HepG2 (cell line): Measurements from ENCODE around the gene SPINK4. TPM values are rescaled to one million over a fixed set of nuclear protein-coding genes. Genes with fewer than 3 reads are reported as not detected.

Experiments used
- CHD2 ChIP-seq: IDR thresholded peaks from 2 replicates; pipeline ENCODE4 v1.6.1; 2011; ENCODE audit warnings: low read depth, low read length, improper control_type of control experiment
- CHD4 ChIP-seq: fragments of 200-600 bp; sonication (generic); IDR thresholded peaks from 2 replicates; pipeline ENCODE4 v1.7.0; 2017; ENCODE audit warnings: mild to moderate bottlenecking, low read length, borderline replicate concordance
- EP300 ChIP-seq, 3 experiments: sonication (generic) in 1 of 3; formaldehyde crosslinking in 1 of 3; IDR thresholded peaks; 2 replicates each; pipeline versions ENCODE4 v1.5.1 to v1.6.1; 2011 to 2020; ENCODE audit warnings: low read depth in 2 of 3, low read length in 2 of 3, borderline replicate concordance in 1 of 3, improper control_type of control experiment in 1 of 3, mild to moderate bottlenecking in 1 of 3, missing genetic modification reagents in 1 of 3, moderate library complexity in 1 of 3
- MAF1 ChIP-seq: sonication (generic); formaldehyde crosslinking; IDR thresholded peaks from 2 replicates; pipeline ENCODE4 v1.5.0; 2020; ENCODE audit warnings: missing genetic modification reagents, borderline replicate concordance
- MYNN ChIP-seq: sonication (generic); formaldehyde crosslinking; IDR thresholded peaks from 2 replicates; pipeline ENCODE4 v1.4.0; 2020; ENCODE audit warnings: mild to moderate bottlenecking, low read depth, missing genetic modification reagents
- PLRG1 ChIP-seq: fragments of 450-650 bp; conservative IDR thresholded peaks from 2 replicates; pipeline ENCODE4 v1.6.1; 2016
- POLR2AphosphoS5 ChIP-seq: IDR thresholded peaks from 2 replicates; pipeline ENCODE4 v1.6.1; 2012; ENCODE audit warnings: low read depth, low read length
- RBFOX2 ChIP-seq: fragments of 200-400 bp; formaldehyde crosslinking; IDR thresholded peaks from 2 replicates; pipeline ENCODE4 v1.6.1; 2017; ENCODE audit warnings: low read depth, mild to moderate bottlenecking, low read length
- RXRB ChIP-seq: IDR thresholded peaks from 2 replicates; pipeline ENCODE4 v1.6.1; 2016; ENCODE audit warnings: borderline replicate concordance, missing genetic modification reagents, missing compliant biosample characterization
- SPEN ChIP-seq: sonication (generic); formaldehyde crosslinking; IDR thresholded peaks from 2 replicates; pipeline ENCODE4 v1.5.1; 2020; ENCODE audit warnings: low read depth, mild to moderate bottlenecking, missing genetic modification reagents
- TOPORS ChIP-seq: sonication (generic); formaldehyde crosslinking; IDR thresholded peaks from 2 replicates; pipeline ENCODE4 v1.8.0; 2023; ENCODE audit warnings: mild to moderate bottlenecking, missing genetic modification reagents
- XBP1 ChIP-seq: sonication (generic); formaldehyde crosslinking; IDR thresholded peaks from 2 replicates; pipeline ENCODE4 v1.5.0; 2020; ENCODE audit warnings: missing genetic modification reagents
- ZBED4 ChIP-seq: sonication (generic); formaldehyde crosslinking; IDR thresholded peaks from 2 replicates; pipeline ENCODE4 v1.4.0; 2020; ENCODE audit warnings: missing genetic modification reagents, borderline replicate concordance
- ZNF382 ChIP-seq: sonication (generic); formaldehyde crosslinking; IDR thresholded peaks from 2 replicates; pipeline ENCODE4 v1.5.0; 2020; ENCODE audit warnings: missing genetic modification reagents, mild to moderate bottlenecking, borderline replicate concordance
- ZNF503 ChIP-seq: sonication (generic); formaldehyde crosslinking; IDR thresholded peaks from 2 replicates; pipeline ENCODE4 v1.4.0; 2020; ENCODE audit warnings: missing genetic modification reagents
- ZNF547 ChIP-seq: sonication (generic); formaldehyde crosslinking; IDR thresholded peaks from 2 replicates; pipeline ENCODE4 v1.5.1; 2020; ENCODE audit warnings: mild to moderate bottlenecking, missing genetic modification reagents
- ZNF619 ChIP-seq: sonication (generic); formaldehyde crosslinking; IDR thresholded peaks from 2 replicates; pipeline ENCODE4 v1.4.0; 2020; ENCODE audit warnings: mild to moderate bottlenecking, missing genetic modification reagents
- ZNF687 ChIP-seq: sonication (generic); formaldehyde crosslinking; IDR thresholded peaks from 2 replicates; pipeline ENCODE4 v1.5.1; 2020; ENCODE audit warnings: mild to moderate bottlenecking, missing genetic modification reagents, moderate library complexity
- ZNF773 ChIP-seq: sonication (generic); formaldehyde crosslinking; IDR thresholded peaks from 2 replicates; pipeline ENCODE4 v1.4.0; 2020; ENCODE audit warnings: missing genetic modification reagents, borderline replicate concordance
- ZNF883 ChIP-seq: sonication (generic); formaldehyde crosslinking; IDR thresholded peaks from 2 replicates; pipeline ENCODE4 v1.5.1; 2020; ENCODE audit warnings: mild to moderate bottlenecking, missing genetic modification reagents; ENCODE audit errors: not compliant biosample characterization
- polyA plus RNA-seq, 8 experiments: library from polyadenylated mRNA; depleted of rRNA in 3 of 8; stranded (reverse) in 7 of 8; unstranded in 1 of 8; fragments of >200 nt; fragmentation: Illumina TruSeq in 4 of 8; extraction: Trizol in 4 of 8; gene quantifications; 2 replicates each; pipeline versions ENCODE4 v1.2.1 to v1.2.3, GENCODE V29; 2011 to 2016; ENCODE audit warnings: low read depth in 4 of 8, missing spikeins in 1 of 8, mixed read lengths in 1 of 8; ENCODE audit not compliant: insufficient read depth in 1 of 8
- total RNA-seq, 5 experiments: library from RNA; depleted of rRNA; stranded (reverse); fragments of >200 nt; fragmentation: Illumina TruSeq; extraction: Trizol; gene quantifications; 2 replicates each; pipeline ENCODE4 v1.2.3, GENCODE V29; 2016; ENCODE audit warnings: low read depth in 1 of 5

Gene SPINK4
- total and polyA plus RNA-seq, 2 of the 13 experiments (the other 11 are each of a cell fraction or from before 2014, with no cell fraction given): 0.53 to 3.4 TPM

GRCh38 chr9:33239921-33240320, at the start of gene SPINK4 (continued):
- TF ChIP-seq PLRG1 (no peak), MAF1 (CRISPR knock-in tag) (no peak), ZBED4 (CRISPR knock-in tag) (no peak), CHD2 (no peak), RBFOX2 (no peak), CHD4 (no peak), POLR2AphosphoS5 (no peak), SPEN (no peak; the same call in 1 of the 2 replicates), ZNF883 (no peak), ZNF382 (CRISPR knock-in tag) (no peak), ZNF687 (CRISPR knock-in tag) (peak; percentile 64), TOPORS (CRISPR knock-in tag) (no peak), ZNF503 (no peak), MYNN (CRISPR knock-in tag) (no peak), EP300 (IDR thresholded peaks at IDR 0.05; ENCODE audit: low read depth in 2 of 2, low read length in 2 of 2) (no peak), EP300 (CRISPR knock-in tag; IDR thresholded peaks at IDR 0.05; ENCODE audit: borderline replicate concordance) (no peak), XBP1 (CRISPR knock-in tag) (no peak), ZNF773 (no peak), ZNF619 (CRISPR knock-in tag) (no peak), RXRB (CRISPR knock-in tag) (no peak), ZNF547 (CRISPR knock-in tag) (no peak)
